T-helper 17 cell (primary cell): Measurements from ENCODE around the gene DNAH10. TPM values are rescaled to one million over a fixed set of nuclear protein-coding genes. Genes with fewer than 3 reads are reported as not detected.

ENCODE experiments used
- ATAC-seq: fragments of 150-1000 bp; cut with Tn5 transposase; 2 replicates; pipeline ENCODE4 v1.10.0; 2021; ENCODE audit warnings: mild to moderate bottlenecking, moderate library complexity
- DNase-seq, 3 donors: peaks; one replicate each; pipeline versions ENCODE4 v3.0.0 to v3.0.0-alpha.2; 2020 to 2021
- H3K9me3 ChIP-seq: one replicate; pipeline ENCODE4 v1.7.0; 2013; ENCODE audit warnings: low read length, mild to moderate bottlenecking; ENCODE audit not compliant: control insufficient read depth, poor library complexity, severe bottlenecking
- H3K27ac Mint-ChIP-seq: one replicate; pipeline ENCODE4 v1.8.0; 2022; ENCODE audit warnings: mild to moderate bottlenecking, moderate library complexity, mixed read lengths
- H3K27me3 Mint-ChIP-seq: one replicate; pipeline ENCODE4 v1.8.0; 2022; ENCODE audit warnings: mixed read lengths
- H3K36me3 Mint-ChIP-seq: one replicate; pipeline ENCODE4 v1.8.0; 2022; ENCODE audit warnings: low read depth, mixed read lengths
- H3K4me1 Mint-ChIP-seq: one replicate; pipeline ENCODE4 v1.8.0; 2022; ENCODE audit warnings: mild to moderate bottlenecking, mixed read lengths
- H3K4me3 Mint-ChIP-seq: one replicate; pipeline ENCODE4 v1.8.0; 2022; ENCODE audit warnings: mild to moderate bottlenecking, moderate library complexity, mixed read lengths
- total RNA-seq, 4 donors: library from RNA in 2 of 4; stranded (reverse) in 2 of 4; gene quantifications; one replicate each; pipeline ENCODE4 v1.2.3 and lab custom pipeline; 2022 to 2026

Gene DNAH10
- total RNA-seq, 2 donors from 2014 or later, result 0.08 to 0.25 TPM

DNA sequence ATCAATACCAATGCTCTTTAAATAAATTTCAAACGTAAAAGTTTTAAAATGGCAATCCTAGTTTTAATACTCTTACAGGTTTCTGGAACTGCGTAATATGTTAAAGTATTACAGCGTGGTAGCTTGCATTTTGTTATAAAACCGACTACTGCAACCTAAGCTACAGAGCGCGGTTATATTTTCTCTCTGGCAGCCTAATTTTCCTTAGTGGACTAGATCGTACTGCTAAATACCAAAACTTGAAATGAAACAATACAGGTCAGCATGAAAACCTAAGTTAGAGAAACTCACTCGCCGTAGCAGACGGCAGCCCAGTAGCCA lies 209.3 kb downstream of the DNAH10 start:
- peak overlapping the region; percentile 84 for H3K27ac Mint-ChIP-seq
- H3K36me3 Mint-ChIP-seq, result peaks cover 8% of the 10 kb centered on the region
- peak overlapping the region; percentile 94 for H3K4me3 Mint-ChIP-seq
- peaks cover 29% of the 10 kb centered on the region for H3K4me1 Mint-ChIP-seq
- DNase-seq (no peak), ATAC-seq (no peak)
- no peaks in the 10 kb centered on the region for H3K27me3 Mint-ChIP-seq
- no peaks in the 10 kb centered on the region for H3K9me3 ChIP-seq

DNA sequence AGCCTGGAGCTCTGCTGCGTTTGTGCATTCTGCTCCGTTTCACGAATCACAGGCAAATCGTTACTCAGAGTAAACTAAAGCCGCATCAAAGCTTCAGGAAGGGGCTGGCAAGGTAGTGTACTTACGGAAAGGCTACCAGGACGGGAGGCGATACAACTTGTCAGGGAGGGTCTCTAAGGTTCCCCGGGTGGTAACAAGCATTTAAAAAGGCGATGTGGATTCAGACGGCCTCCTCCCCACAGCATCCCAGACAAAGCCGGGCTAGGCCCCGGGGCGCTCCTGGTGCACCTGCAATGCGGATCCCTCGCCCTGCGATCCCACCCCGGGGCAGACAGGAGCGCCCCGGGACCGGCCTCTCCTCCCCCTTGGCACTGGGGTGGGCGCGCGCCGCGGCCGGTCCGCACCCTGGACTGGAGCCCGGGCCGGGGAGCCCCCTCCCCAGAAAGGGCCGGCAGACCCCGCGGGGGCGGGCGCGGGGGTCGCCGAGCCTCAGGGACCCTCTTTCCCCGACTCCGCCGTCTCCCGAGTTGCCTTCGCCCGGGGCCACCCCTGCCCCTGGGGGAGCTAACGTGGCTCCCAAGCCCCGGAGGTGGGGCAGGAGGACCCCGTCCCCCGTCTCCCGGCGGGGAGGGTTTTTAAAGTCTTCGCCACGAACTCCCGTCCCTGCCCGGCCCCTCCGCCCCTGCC lies 209.8 kb downstream of the DNAH10 start:
- Mint-ChIP-seq H3K27ac (peak overlapping the region; percentile 84), H3K36me3 (peaks cover 8% of the 10 kb centered on the region), H3K4me1 (peaks cover 29% of the 10 kb centered on the region), H3K27me3 (no peaks in the 10 kb centered on the region), H3K4me3 (peak overlapping the region; percentile 94)
- no peaks in the 10 kb centered on the region for H3K9me3 ChIP-seq
- peak in 2 of 3 donors; percentile 12 to 28 for DNase-seq
- no peak for ATAC-seq

GRCh38 chr12:123972457-123973401 lies 210.6 kb downstream of the DNAH10 start, which contains the start of the genes CCDC92 and ZNF664:
Gene CCDC92, minus strand, starts transcription at chr12:123972831. Its CDS starts 28,526 bp downstream, at chr12:123944305.
Gene ZNF664, plus strand, starts transcription at chr12:123973215. Its CDS starts 38,930 bp downstream, at chr12:124012145.
- peaks cover 6% of the 10 kb centered on the region for H3K36me3 Mint-ChIP-seq
- H3K9me3 ChIP-seq, result no peaks in the 10 kb centered on the region
- H3K4me1 Mint-ChIP-seq, result peaks cover 23% of the 10 kb centered on the region
- H3K27me3 Mint-ChIP-seq, result no peaks in the 10 kb centered on the region
- H3K4me3 Mint-ChIP-seq, result peak within 1 kb of the TSS; percentile 98
- H3K27ac Mint-ChIP-seq, result peak within 1 kb of the TSS; percentile 84
- peak; percentile 93 to 96 (median 94) for DNase-seq
- peak; percentile 84 for ATAC-seq

- no peak for ATAC-seq
- Mint-ChIP-seq H3K27ac (peak overlapping the region; percentile 78), H3K4me3 (peak overlapping the region; percentile 98), H3K4me1 (peaks cover 22% of the 10 kb centered on the region), H3K27me3 (no peaks in the 10 kb centered on the region), H3K36me3 (peaks cover 5% of the 10 kb centered on the region)
- DNase-seq, result peak; percentile 9 to 16 (median 11)
- H3K9me3 ChIP-seq, result no peaks in the 10 kb centered on the region
Observed at GRCh38 chr12:123973552-123974341, 211.6 kb downstream of the DNAH10 start.

- peak overlapping the region; percentile 54 for H3K27ac Mint-ChIP-seq
- no peaks in the 10 kb centered on the region for H3K27me3 Mint-ChIP-seq
- ATAC-seq (no peak), DNase-seq (no peak)
- peaks cover 5% of the 10 kb centered on the region for H3K36me3 Mint-ChIP-seq
- no peak overlapping the region for H3K4me3 Mint-ChIP-seq
- peaks cover 19% of the 10 kb centered on the region for H3K4me1 Mint-ChIP-seq
- H3K9me3 ChIP-seq, result no peaks in the 10 kb centered on the region
Observed at GRCh38 chr12:123976227-123976826, 214.2 kb downstream of the DNAH10 start.

DNA sequence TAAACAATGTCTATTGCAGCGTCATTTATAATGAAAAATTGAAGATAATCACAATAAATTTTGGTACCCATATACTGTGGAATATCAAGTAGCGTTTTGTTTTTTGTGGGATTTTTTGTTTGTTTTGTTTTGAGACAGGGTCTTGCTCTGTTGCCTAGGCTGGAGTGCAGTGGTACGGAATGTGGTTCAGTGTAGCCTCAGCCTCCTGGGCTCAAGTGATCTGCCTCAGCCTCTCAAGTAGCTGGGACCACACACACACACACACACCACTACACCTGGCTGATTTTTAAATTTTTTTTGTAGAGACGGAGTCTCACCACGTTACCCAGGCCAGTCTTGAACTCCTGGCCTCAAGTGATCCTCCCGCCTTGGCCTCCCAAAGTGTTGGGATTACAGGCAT lies 217.5 kb downstream of the DNAH10 start:
- ATAC-seq (no peak), DNase-seq (no peak)
- Mint-ChIP-seq H3K4me3 (no peak overlapping the region), H3K27me3 (no peaks in the 10 kb centered on the region), H3K4me1 (peaks cover 24% of the 10 kb centered on the region), H3K27ac (peak overlapping the region; percentile 45), H3K36me3 (peaks cover 5% of the 10 kb centered on the region)
- H3K9me3 ChIP-seq, result no peaks in the 10 kb centered on the region

DNA sequence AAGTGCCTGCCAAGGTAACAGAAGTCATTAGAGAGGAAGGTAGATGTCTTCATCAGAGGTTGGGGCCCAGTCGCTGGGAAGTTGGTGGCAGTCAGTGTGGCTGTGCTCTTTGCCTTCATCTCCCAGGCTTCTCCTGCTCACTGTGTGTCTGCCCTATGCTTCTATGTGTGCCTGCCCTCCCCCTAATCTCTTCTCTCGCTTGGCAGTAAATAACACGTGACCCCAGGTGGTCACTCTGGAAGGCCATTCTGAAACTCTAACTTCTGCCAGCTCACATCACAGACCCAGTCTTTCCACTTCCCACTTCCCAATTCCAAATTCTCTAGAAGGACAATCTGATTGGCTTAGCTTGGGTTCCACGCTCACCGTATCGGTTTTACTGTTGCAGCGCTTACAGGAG lies 220.2 kb downstream of the DNAH10 start:
- ATAC-seq (no peak), DNase-seq (no peak)
- Mint-ChIP-seq H3K27me3 (no peaks in the 10 kb centered on the region), H3K36me3 (no peaks in the 10 kb centered on the region), H3K4me3 (no peak overlapping the region), H3K4me1 (peaks cover 25% of the 10 kb centered on the region), H3K27ac (no peak overlapping the region)
- H3K9me3 ChIP-seq, result no peaks in the 10 kb centered on the region

DNA sequence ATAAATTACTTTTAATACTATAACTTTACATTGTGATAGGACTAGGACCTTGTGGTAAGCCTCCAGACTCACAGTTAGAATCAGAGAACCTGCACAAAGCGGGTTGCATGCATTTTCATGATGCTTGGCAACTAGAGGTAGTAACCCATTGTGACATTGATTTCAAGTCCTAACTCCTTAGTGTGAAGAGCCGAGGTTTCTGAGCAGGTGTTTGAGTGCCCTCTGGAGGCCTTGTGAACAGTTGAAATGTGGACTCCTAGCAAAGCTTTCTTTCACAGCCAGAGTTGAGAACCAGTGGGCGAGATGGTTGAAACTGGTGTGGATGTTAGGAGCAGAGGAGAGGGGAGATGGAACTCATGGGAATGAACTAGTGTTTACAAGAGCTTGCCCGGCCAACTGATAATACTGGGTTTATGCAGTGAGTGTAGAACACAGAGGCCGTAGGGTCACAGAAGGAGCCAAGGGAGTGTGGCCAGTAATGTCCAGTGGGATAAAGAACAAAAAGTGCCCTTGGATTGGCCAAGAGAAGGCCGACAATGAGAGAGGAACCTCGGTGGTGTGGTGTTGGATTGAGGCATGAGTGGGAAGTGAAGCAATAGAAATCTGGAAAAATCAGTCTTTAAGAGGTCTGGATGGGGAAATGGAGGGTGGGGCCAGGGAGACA lies 221.9 kb downstream of the DNAH10 start:
- no peak overlapping the region for H3K4me3 Mint-ChIP-seq
- DNase-seq (peak in 2 of 3 donors; percentile 13 to 19), ATAC-seq (peak; percentile 85)
- H3K36me3 Mint-ChIP-seq, result peaks cover 5% of the 10 kb centered on the region
- H3K9me3 ChIP-seq, result no peaks in the 10 kb centered on the region
- H3K27ac Mint-ChIP-seq, result peak overlapping the region; percentile 56
- H3K4me1 Mint-ChIP-seq, result peaks cover 34% of the 10 kb centered on the region
- no peaks in the 10 kb centered on the region for H3K27me3 Mint-ChIP-seq

GRCh38 chr12:123984903-123985302 lies 222.8 kb downstream of the DNAH10 start:
- no peak for DNase-seq
- ATAC-seq, result no peak
- Mint-ChIP-seq H3K27me3 (no peaks in the 10 kb centered on the region), H3K27ac (no peak overlapping the region), H3K4me3 (no peak overlapping the region), H3K36me3 (peaks cover 5% of the 10 kb centered on the region), H3K4me1 (peaks cover 34% of the 10 kb centered on the region)
- H3K9me3 ChIP-seq, result no peaks in the 10 kb centered on the region

Other genes starting within 250 kb of the DNAH10 start
- gene RILPL1, start 228.6 kb upstream of the DNAH10 start, total RNA-seq, result 1 to 10 TPM; 3.4 TPM
- gene TMED2, start 177.7 kb upstream of the DNAH10 start, total RNA-seq, result 100 to 1,000 TPM in 1 of 2 donors, 10 to 100 TPM in 1; 91.8 to 102 TPM
- 10 to 100 TPM; 22.7 to 26.0 TPM for gene DDX55, start 160.2 kb upstream of the DNAH10 start, total RNA-seq
- gene EIF2B1, start 128.6 kb upstream of the DNAH10 start, total RNA-seq, result 10 to 100 TPM; 43.0 to 45.6 TPM
- 10 to 100 TPM; 14.6 to 17.1 TPM for gene GTF2H3, start 128.5 kb upstream of the DNAH10 start, total RNA-seq
- gene TCTN2, start 91.2 kb upstream of the DNAH10 start, total RNA-seq, result 1 to 10 TPM; 5.1 to 6.0 TPM
- 10 to 100 TPM; 34.9 to 38.3 TPM for gene ATP6V0A2, start 49.9 kb upstream of the DNAH10 start, total RNA-seq
- gene CCDC92, start 210.5 kb downstream of the DNAH10 start, total RNA-seq, result 10 to 100 TPM; 30.1 to 46.4 TPM
- gene ZNF664, start 210.9 kb downstream of the DNAH10 start, total RNA-seq, result 10 to 100 TPM; 33.7 to 42.1 TPM